BJ (cell line): ENCODE measurements around the gene MXRA8. TPM values are rescaled to one million over a fixed set of nuclear protein-coding genes. Genes with fewer than 3 reads are reported as not detected.

ENCODE experiments used
- CTCF ChIA-PET: fragments of 350-600 bp; formaldehyde crosslinking; extraction: SDS; loops from one replicate; lab custom pipeline; 2021; ENCODE audit warnings: antibody characterized with exemption, inconsistent platforms; lab: Yijun Ruan, JAX
- POLR2A ChIA-PET: fragments of 300-600 bp; sonication (Branson Sonifier 250); formaldehyde crosslinking; extraction: SDS; loops from one replicate; lab custom pipeline; 2021; ENCODE audit warnings: antibody characterized with exemption; lab: Charles Lee
- DNase-seq: peaks from one replicate; pipeline ENCODE4 v3.0.0-alpha.2; 2011; ENCODE audit warnings: low read depth
- H3K27me3 ChIP-seq: 2 replicates; pipeline ENCODE4 v1.6.0; 2011; ENCODE audit warnings: low read length; ENCODE audit not compliant: control insufficient read depth, insufficient read depth
- H3K36me3 ChIP-seq: 2 replicates; pipeline ENCODE4 v1.5.1; 2011; ENCODE audit warnings: low read length; ENCODE audit not compliant: control insufficient read depth, insufficient read depth
- H3K4me3 ChIP-seq: 2 replicates; pipeline ENCODE4 v1.5.1; 2011; ENCODE audit warnings: low read depth, mild to moderate bottlenecking, control low read depth, low read length
- CTCF ChIP-seq: IDR thresholded peaks from 2 replicates; pipeline ENCODE4 v1.5.1; 2011; ENCODE audit warnings: low read depth, mild to moderate bottlenecking, control low read depth, inconsistent platforms, low read length, moderate library complexity; ENCODE audit not compliant: insufficient read depth
- polyA plus RNA-seq: library from polyadenylated mRNA; depleted of rRNA; stranded (reverse); fragments of >200 nt; gene quantifications from 2 replicates; pipeline ENCODE4 v1.2.3, GENCODE V29; 2011

The MXRA8 gene
- polyA plus RNA-seq, 1 experiment = 702 TPM

GRCh38 chr1:1335283-1335682, 23.1 kb downstream of the MXRA8 start:
- Histone ChIP-seq H3K4me3 (no peak overlapping the region), H3K36me3 (peaks cover 11% of the 10 kb centered on the region), H3K27me3 (no peaks in the 10 kb centered on the region)
- ChIA-PET CTCF (interaction anchor here (1.0 to 2.7 kb wide), 3 partner anchors 11 to 213 kb away, joined by 3 to 13 read pairs (median 6); no protein-coding TSS in a partner anchor), POLR2A (no interaction called here)
- TF ChIP-seq CTCF = no peak
- no peak for DNase-seq

- ChIA-PET CTCF (interaction anchor here (1.0 to 2.7 kb wide), 2 partner anchors 12 to 212 kb away, joined by 3 to 13 read pairs; no protein-coding TSS in a partner anchor), POLR2A (no interaction called here)
- H3K36me3 ChIP-seq = peaks cover 10% of the 10 kb centered on the region
- TF ChIP-seq CTCF = no peak
- no peak overlapping the region for H3K4me3 ChIP-seq
- no peak for DNase-seq
- H3K27me3 ChIP-seq = no peaks in the 10 kb centered on the region
These were observed 23.5 kb downstream of the MXRA8 start for GRCh38 chr1:1334835-1335234.

GRCh38 chr1:1333551-1334241, 24.7 kb downstream of the MXRA8 start:
- CTCF ChIA-PET = no interaction called here
- POLR2A ChIA-PET = no interaction called here
- Histone ChIP-seq H3K36me3 (peaks cover 5% of the 10 kb centered on the region), H3K27me3 (no peaks in the 10 kb centered on the region), H3K4me3 (no peak overlapping the region)
- DNase-seq = no peak
- TF ChIP-seq CTCF = no peak

GRCh38 chr1:1332774-1333480, 25.4 kb downstream of the MXRA8 start:
- POLR2A ChIA-PET = no interaction called here
- CTCF ChIA-PET = interaction anchor here (0.9 to 3.4 kb wide), 2 partner anchors 15 to 39 kb away, joined by 4 to 10 read pairs; no protein-coding TSS in a partner anchor
- no peak for TF ChIP-seq CTCF
- no peaks in the 10 kb centered on the region for H3K27me3 ChIP-seq
- H3K4me3 ChIP-seq = no peak overlapping the region
- DNase-seq = no peak
- peaks cover 7% of the 10 kb centered on the region for H3K36me3 ChIP-seq

- CTCF ChIA-PET = interaction anchor here (0.5 to 3.4 kb wide), 4 partner anchors 16 to 295 kb away, joined by 3 to 10 read pairs (median 4); no protein-coding TSS in a partner anchor
- POLR2A ChIA-PET = no interaction called here
- TF ChIP-seq CTCF = no peak
- DNase-seq = no peak
- H3K27me3 ChIP-seq = no peaks in the 10 kb centered on the region
- H3K4me3 ChIP-seq = no peak overlapping the region
- peaks cover 9% of the 10 kb centered on the region for H3K36me3 ChIP-seq
These were observed 26.2 kb downstream of the MXRA8 start for GRCh38 chr1:1332031-1332755.
